Mesothelial cell of epicardium (in vitro differentiated cells): ENCODE data around the gene ETFDH. TPM values are rescaled to one million over a fixed set of nuclear protein-coding genes. Genes with fewer than 3 reads are reported as not detected.
"Not testable (repeated sequence)": the region's sequence is repeated elsewhere in the genome, so short reads cannot be mapped to it uniquely, and the experiment has no call there.

Experiments
- DNase-seq, 2 experiments: peaks; one replicate each; pipeline ENCODE4 v3.0.0; 2021; ENCODE audit warnings: low spot score in 2 of 2; ENCODE audit not compliant: unreplicated experiment in 2 of 2
- H3K27ac Mint-ChIP-seq: 2 replicates; pipeline ENCODE4 v1.8.0; 2021; ENCODE audit warnings: mixed read lengths
- H3K27me3 Mint-ChIP-seq: 2 replicates; pipeline ENCODE4 v1.8.0; 2021; ENCODE audit warnings: low read depth, mixed read lengths
- H3K36me3 Mint-ChIP-seq: 2 replicates; pipeline ENCODE4 v1.8.0; 2021; ENCODE audit warnings: mixed read lengths
- H3K4me1 Mint-ChIP-seq: 2 replicates; pipeline ENCODE4 v1.8.0; 2021; ENCODE audit warnings: mixed read lengths
- H3K4me3 Mint-ChIP-seq: 2 replicates; pipeline ENCODE4 v1.8.0; 2021; ENCODE audit warnings: mild to moderate bottlenecking, moderate library complexity, mixed read lengths
- H3K9me3 Mint-ChIP-seq: 2 replicates; pipeline ENCODE4 v1.8.0; 2021; ENCODE audit warnings: mixed read lengths
- total RNA-seq: library from RNA; stranded (reverse); gene quantifications from 3 replicates; pipeline ENCODE4 v1.2.1, GENCODE V29; 2021
- TF ChIP-seq, protein P1 (sequence below): fragments of 200-600 bp; sonication (generic); IDR thresholded peaks from one replicate; pipeline ENCODE4 v1.5.0; 2021; ENCODE audit warnings: antibody characterized with exemption; ENCODE audit not compliant: unreplicated experiment

The ETFDH gene
- total RNA-seq, 1 donor from 2014 or later = 19.4 TPM

DNA sequence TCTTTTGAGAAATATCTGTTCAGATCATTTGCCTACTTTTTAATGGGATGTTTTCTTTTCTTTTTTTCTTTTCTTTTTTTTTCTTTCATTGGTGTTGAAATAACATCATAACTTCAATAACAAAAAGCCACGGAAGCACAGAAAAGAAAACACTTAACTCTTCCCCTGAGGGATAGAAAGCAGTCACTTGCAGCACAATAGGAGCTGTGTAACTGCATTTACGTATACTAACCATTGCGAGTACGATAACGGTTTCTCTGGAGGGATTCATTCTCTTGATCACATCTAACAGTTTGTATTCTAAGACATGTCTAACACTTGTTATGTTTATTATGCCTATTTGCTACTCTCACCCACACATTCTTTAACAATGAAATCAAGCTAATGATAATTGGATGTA lies 27.7 kb upstream of the ETFDH start:
- TF ChIP-seq, protein P1, sequence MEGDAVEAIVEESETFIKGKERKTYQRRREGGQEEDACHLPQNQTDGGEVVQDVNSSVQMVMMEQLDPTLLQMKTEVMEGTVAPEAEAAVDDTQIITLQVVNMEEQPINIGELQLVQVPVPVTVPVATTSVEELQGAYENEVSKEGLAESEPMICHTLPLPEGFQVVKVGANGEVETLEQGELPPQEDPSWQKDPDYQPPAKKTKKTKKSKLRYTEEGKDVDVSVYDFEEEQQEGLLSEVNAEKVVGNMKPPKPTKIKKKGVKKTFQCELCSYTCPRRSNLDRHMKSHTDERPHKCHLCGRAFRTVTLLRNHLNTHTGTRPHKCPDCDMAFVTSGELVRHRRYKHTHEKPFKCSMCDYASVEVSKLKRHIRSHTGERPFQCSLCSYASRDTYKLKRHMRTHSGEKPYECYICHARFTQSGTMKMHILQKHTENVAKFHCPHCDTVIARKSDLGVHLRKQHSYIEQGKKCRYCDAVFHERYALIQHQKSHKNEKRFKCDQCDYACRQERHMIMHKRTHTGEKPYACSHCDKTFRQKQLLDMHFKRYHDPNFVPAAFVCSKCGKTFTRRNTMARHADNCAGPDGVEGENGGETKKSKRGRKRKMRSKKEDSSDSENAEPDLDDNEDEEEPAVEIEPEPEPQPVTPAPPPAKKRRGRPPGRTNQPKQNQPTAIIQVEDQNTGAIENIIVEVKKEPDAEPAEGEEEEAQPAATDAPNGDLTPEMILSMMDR = no peak
- H3K27ac Mint-ChIP-seq = no peak overlapping the region
- no peak for DNase-seq
- no peaks in the 10 kb centered on the region for H3K4me1 Mint-ChIP-seq
- no peak overlapping the region for H3K4me3 Mint-ChIP-seq
- peaks cover 3% of the 10 kb centered on the region for H3K9me3 Mint-ChIP-seq
- H3K36me3 Mint-ChIP-seq = no peaks in the 10 kb centered on the region
- peaks cover 10% of the 10 kb centered on the region for H3K27me3 Mint-ChIP-seq

DNA sequence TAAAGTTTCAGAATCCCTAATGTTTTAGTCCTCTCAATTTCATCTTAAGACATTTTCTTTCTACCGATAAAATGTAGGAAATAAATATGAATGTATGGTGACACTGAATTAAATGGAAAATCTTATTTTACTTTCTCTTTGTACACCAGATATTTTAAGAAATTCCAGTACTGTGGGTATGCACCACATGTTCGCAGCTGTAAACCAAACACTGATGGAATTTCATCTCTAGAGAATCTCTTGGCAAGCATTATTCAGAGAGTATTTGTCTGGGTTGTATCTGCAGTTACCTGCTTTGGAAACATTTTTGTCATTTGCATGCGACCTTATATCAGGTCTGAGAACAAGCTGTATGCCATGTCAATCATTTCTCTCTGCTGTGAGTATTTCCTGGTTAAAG lies 27.3 kb upstream of the ETFDH start:
- Mint-ChIP-seq H3K27me3 (peaks cover 10% of the 10 kb centered on the region), H3K9me3 (peaks cover 3% of the 10 kb centered on the region), H3K4me1 (no peaks in the 10 kb centered on the region), H3K4me3 (no peak overlapping the region), H3K36me3 (no peaks in the 10 kb centered on the region), H3K27ac (no peak overlapping the region)
- TF ChIP-seq, protein P1 = no peak
- DNase-seq = no peak

DNA sequence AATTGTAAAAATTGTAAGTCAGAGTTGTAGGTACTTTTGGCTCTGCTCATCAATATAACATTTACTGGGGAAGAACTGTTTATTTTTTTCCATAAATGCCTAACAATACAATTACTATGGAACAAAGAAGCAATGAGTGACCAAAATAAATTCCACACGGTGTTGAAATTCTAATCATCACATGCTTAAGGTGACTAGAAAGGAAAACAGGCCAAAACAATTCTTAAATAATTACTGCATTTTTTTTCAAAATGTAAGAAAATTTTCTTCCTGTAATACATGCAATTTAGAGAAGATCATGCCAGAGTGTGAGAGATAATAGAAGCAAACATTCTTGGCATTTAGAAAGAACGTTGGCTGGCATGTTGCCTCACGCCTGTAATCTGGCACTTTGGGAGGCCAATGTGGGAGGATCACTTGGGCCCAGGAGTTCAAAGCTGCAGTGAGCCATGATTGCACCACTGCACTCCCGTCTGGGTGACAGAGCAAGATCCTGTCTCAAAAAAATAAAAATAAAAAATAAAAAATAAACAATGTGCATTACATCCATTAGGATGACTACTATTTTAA lies 22.9 kb upstream of the ETFDH start:
- peaks cover 4% of the 10 kb centered on the region for H3K27me3 Mint-ChIP-seq
- H3K4me1 Mint-ChIP-seq = no peaks in the 10 kb centered on the region
- TF ChIP-seq, protein P1 = no peak
- H3K9me3 Mint-ChIP-seq = peaks cover 3% of the 10 kb centered on the region
- no peak overlapping the region for H3K27ac Mint-ChIP-seq
- DNase-seq = no peak
- H3K4me3 Mint-ChIP-seq = no peak overlapping the region
- H3K36me3 Mint-ChIP-seq = no peaks in the 10 kb centered on the region

DNA sequence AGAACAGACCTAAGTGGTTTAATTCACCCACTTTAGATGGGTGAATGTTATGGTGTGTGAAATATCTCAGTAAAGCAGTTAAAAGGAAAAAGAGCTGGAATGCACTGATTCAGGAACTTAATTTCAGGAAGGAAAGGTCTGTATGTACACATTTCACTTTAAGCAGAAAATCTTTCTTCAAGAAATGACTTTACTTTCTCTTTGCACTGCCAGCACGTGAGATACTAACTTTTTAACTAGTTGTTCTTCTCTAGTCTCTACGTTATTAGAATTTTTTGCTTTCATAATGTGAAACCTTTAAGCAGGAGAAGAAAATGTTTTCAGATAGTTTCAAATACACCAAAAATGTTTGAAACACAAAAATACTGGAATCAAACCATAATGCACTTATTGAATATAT lies 19.2 kb upstream of the ETFDH start:
- TF ChIP-seq, protein P1 = no peak
- Mint-ChIP-seq H3K36me3 (no peaks in the 10 kb centered on the region), H3K27me3 (no peaks in the 10 kb centered on the region), H3K4me1 (no peaks in the 10 kb centered on the region), H3K9me3 (peaks cover 3% of the 10 kb centered on the region), H3K4me3 (no peak overlapping the region), H3K27ac (no peak overlapping the region)
- no peak for DNase-seq

DNA sequence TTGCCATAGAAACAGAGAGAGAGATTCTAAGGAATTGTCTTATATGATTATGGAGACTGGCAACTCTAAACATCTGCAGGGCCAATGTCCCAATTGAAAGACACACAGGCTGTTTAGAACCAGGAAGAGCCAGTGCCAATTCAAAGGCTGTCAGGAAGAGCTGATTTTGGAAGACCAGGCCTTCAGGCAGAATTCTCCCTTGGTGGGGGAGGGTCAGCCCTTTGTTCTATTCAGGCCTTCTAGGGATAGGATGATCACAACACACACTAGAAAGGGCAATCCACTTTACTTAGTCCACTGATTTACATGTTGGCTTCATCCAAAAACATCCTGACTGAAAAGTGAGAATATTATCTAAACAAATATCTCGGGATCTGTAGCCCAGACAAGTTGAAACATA lies 15.7 kb upstream of the ETFDH start:
- TF ChIP-seq, protein P1 = no peak
- DNase-seq = no peak
- Mint-ChIP-seq H3K4me1 (no peaks in the 10 kb centered on the region), H3K9me3 (no peaks in the 10 kb centered on the region), H3K4me3 (no peak overlapping the region), H3K27ac (no peak overlapping the region), H3K36me3 (no peaks in the 10 kb centered on the region), H3K27me3 (peaks cover 6% of the 10 kb centered on the region)

DNA sequence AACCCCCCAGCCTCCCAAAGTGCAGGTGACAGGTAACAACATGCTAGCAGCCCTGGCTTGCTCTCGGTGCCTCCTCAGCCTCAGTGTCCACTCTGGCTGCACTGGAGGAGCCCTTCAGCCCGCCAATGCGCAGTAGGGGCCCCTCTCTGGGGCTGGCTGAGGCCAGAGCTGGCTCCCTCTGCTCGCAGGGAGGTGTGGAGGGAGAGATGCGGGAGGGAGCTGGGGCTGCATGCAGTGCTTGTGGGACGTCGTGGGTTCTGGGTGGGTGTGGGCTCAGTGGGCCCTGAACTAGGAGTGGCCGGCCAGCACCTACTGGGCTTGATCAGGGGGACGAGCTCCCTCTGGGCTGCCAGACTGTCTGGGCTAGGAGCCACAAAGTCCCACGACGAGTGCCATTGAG lies 14.8 kb upstream of the ETFDH start:
- Mint-ChIP-seq H3K27me3 (peaks cover 6% of the 10 kb centered on the region), H3K4me1 (no peaks in the 10 kb centered on the region), H3K36me3 (no peaks in the 10 kb centered on the region), H3K27ac (no peak overlapping the region), H3K9me3 (no peaks in the 10 kb centered on the region), H3K4me3 (no peak overlapping the region)
- TF ChIP-seq, protein P1 = no peak
- no peak for DNase-seq

DNA sequence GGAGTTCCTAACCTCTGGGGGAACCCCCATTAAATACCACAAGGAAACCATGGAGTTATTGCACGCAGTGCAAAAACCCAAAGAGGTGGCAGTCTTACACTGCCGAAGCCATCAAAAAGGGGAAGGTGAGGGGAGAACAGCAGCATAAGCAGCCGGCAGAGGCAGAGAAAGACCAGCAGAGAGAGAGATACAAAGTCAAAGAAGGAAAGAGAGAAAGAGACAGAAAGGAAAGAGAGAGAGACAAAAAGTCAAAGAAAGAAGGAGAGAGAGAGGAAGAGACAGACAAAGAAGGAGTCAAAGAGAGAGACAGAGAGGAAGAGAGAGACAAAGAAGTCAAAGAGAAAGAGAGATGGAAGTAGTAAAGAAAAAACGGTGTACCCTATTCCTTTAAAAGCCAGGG lies 8.8 kb upstream of the ETFDH start:
- not testable (repeated sequence) for H3K27ac Mint-ChIP-seq, H3K4me1 Mint-ChIP-seq

DNA sequence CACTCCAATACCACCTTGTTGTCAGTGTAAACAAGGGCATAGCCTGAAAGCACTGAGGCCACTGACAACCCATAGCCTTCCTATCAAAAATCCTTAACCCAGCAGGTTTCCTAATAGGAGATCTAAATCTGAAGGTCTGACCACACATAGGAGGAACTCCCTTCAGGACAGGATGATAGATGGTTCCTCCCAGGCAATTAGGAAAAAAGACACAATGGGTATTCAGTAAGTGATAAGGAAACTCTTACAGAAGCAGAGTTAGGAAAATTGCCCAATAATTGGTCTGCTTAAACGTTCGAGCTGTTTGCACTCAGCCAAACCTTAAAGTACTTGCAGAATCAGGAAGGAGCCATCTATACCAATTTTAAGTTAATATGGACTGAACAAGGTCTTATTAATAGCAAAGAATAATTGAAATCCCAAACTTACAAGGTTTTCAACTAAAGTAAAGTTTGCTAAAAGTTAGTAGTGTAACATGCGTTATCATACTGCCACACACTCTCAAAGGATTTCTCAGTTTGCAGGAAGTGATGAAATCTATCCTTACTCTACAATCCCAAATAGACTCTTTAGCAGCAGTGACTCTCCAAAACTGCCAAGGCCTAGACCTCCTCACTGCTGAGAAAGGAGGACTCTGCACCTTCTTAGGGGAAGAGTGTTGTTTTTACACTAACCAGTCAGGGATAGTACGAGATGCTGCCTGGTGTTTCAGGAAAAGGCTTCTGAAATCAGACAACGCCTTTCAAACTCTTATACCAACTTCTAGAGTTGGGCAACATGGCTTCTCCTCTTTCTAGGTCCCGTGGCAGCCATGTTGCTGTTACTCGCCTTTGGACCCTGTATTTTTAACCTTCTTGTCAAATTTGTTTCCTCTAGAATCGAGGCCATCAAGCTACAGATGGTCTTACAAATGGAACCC lies 8.1 kb upstream of the ETFDH start:
- H3K4me3 Mint-ChIP-seq, H3K9me3 Mint-ChIP-seq, H3K36me3 Mint-ChIP-seq, H3K27me3 Mint-ChIP-seq, H3K4me1 Mint-ChIP-seq, DNase-seq, H3K27ac Mint-ChIP-seq: not testable (repeated sequence)

More for the DNA sequence above, 8.8 kb upstream of the ETFDH start:
- H3K9me3 Mint-ChIP-seq, H3K36me3 Mint-ChIP-seq, H3K27me3 Mint-ChIP-seq, DNase-seq, H3K4me3 Mint-ChIP-seq: not testable (repeated sequence)
